WTC11 (cell line): ENCODE measurements around the gene RADX. TPM values are rescaled to one million over a fixed set of nuclear protein-coding genes. Genes with fewer than 3 reads are reported as not detected.

Experiments used
- ATAC-seq: fragments of 200-7000 bp; cut with Tn5 transposase; 2 replicates; pipeline ENCODE4 v1.10.0; 2021; ENCODE audit warnings: mild to moderate bottlenecking, moderate library complexity
- CTCF ChIA-PET: fragments of 300-600 bp; sonication (Branson Sonifier 250); formaldehyde crosslinking; loops from one replicate; lab custom pipeline; 2021; ENCODE audit warnings: antibody characterized with exemption; lab: Charles Lee
- POLR2A ChIA-PET: fragments of 350-600 bp; sonication (Branson Sonifier 250); formaldehyde crosslinking; loops from one replicate; lab custom pipeline; 2021; ENCODE audit warnings: antibody characterized with exemption; lab: Charles Lee
- DNase-seq: peaks from one replicate; pipeline ENCODE4 v3.0.0; 2021; ENCODE audit warnings: low spot score
- H3K27ac Mint-ChIP-seq: 2 replicates; pipeline ENCODE4 v1.8.0; 2021; ENCODE audit warnings: mixed read lengths
- H3K27me3 Mint-ChIP-seq: 2 replicates; pipeline ENCODE4 v1.8.0; 2021; ENCODE audit warnings: low read depth, mild to moderate bottlenecking, moderate library complexity, mixed read lengths
- H3K36me3 Mint-ChIP-seq: 2 replicates; pipeline ENCODE4 v1.8.0; 2021; ENCODE audit warnings: mixed read lengths
- H3K4me1 Mint-ChIP-seq: 2 replicates; pipeline ENCODE4 v1.8.0; 2022; ENCODE audit warnings: mixed read lengths
- H3K4me3 Mint-ChIP-seq: 2 replicates; pipeline ENCODE4 v1.8.0; 2021; ENCODE audit warnings: mild to moderate bottlenecking, moderate library complexity, mixed read lengths
- H3K9me3 Mint-ChIP-seq: 2 replicates; pipeline ENCODE4 v1.8.0; 2021; ENCODE audit warnings: mixed read lengths
- ARID4B ChIP-seq: sonication (generic); formaldehyde crosslinking; IDR thresholded peaks from 2 replicates; pipeline ENCODE4 v1.8.0; 2023; ENCODE audit warnings: missing genetic modification reagents, mild to moderate bottlenecking, borderline replicate concordance
- ATF1 ChIP-seq: sonication (generic); formaldehyde crosslinking; IDR thresholded peaks from 2 replicates; pipeline ENCODE4 v1.8.1; 2023; ENCODE audit warnings: mild to moderate bottlenecking, moderate library complexity, missing genetic modification reagents
- E2F5 ChIP-seq: sonication (generic); formaldehyde crosslinking; IDR thresholded peaks from 2 replicates; pipeline ENCODE4 v1.8.1; 2022; ENCODE audit warnings: mild to moderate bottlenecking, moderate library complexity, missing genetic modification reagents
- ELF4 ChIP-seq: sonication (generic); formaldehyde crosslinking; IDR thresholded peaks from 2 replicates; pipeline ENCODE4 v1.8.1; 2022; ENCODE audit warnings: low read depth, mild to moderate bottlenecking, moderate library complexity, missing genetic modification reagents
- ETV6 ChIP-seq: sonication (generic); formaldehyde crosslinking; IDR thresholded peaks from 2 replicates; pipeline ENCODE4 v1.8.1; 2022; ENCODE audit warnings: mild to moderate bottlenecking, missing genetic modification reagents
- FOXJ3 ChIP-seq: sonication (generic); formaldehyde crosslinking; IDR thresholded peaks from 2 replicates; pipeline ENCODE4 v1.9.0; 2021; ENCODE audit warnings: missing genetic modification reagents, mild to moderate bottlenecking, borderline replicate concordance
- GABPB1 ChIP-seq: sonication (generic); formaldehyde crosslinking; IDR thresholded peaks from 2 replicates; pipeline ENCODE4 v1.8.1; 2023; ENCODE audit warnings: mild to moderate bottlenecking, missing genetic modification reagents
- IRF2 ChIP-seq: sonication (generic); formaldehyde crosslinking; IDR thresholded peaks from 2 replicates; pipeline ENCODE4 v1.8.0; 2022; ENCODE audit warnings: low read depth, missing genetic modification reagents, borderline replicate concordance
- NFYB ChIP-seq: sonication (generic); formaldehyde crosslinking; conservative IDR thresholded peaks from 2 replicates; pipeline ENCODE4 v1.8.0; 2022; ENCODE audit warnings: low read depth, missing genetic modification reagents
- NR3C1 ChIP-seq: sonication (generic); formaldehyde crosslinking; conservative IDR thresholded peaks from 2 replicates; pipeline ENCODE4 v1.8.1; 2023; ENCODE audit warnings: low read depth, mild to moderate bottlenecking, missing genetic modification reagents
- RORB ChIP-seq: fragments of 250-450 bp; sonication (Bioruptor Pico); IDR thresholded peaks from 2 replicates; pipeline ENCODE4 v1.9.0; 2021; ENCODE audit warnings: mild to moderate bottlenecking
- SMAD3 ChIP-seq: sonication (generic); formaldehyde crosslinking; IDR thresholded peaks from 2 replicates; pipeline ENCODE4 v1.8.0; 2022; ENCODE audit warnings: missing genetic modification reagents, mild to moderate bottlenecking, borderline replicate concordance
- TCF7 ChIP-seq: sonication (generic); formaldehyde crosslinking; IDR thresholded peaks from 2 replicates; pipeline ENCODE4 v1.8.0; 2022; ENCODE audit warnings: mild to moderate bottlenecking, low read depth, missing genetic modification reagents, moderate library complexity
- ZMAT4 ChIP-seq: fragments of 250-450 bp; sonication (Bioruptor Pico); IDR thresholded peaks from 2 replicates; pipeline ENCODE4 v1.9.0; 2021; ENCODE audit warnings: mild to moderate bottlenecking
- ZNF121 ChIP-seq: sonication (generic); formaldehyde crosslinking; IDR thresholded peaks from 2 replicates; pipeline ENCODE4 v1.8.0; 2023; ENCODE audit warnings: missing genetic modification reagents
- total RNA-seq: library from RNA; stranded (reverse); gene quantifications from 3 replicates; pipeline ENCODE4 v1.2.3, GENCODE V29; 2021
- TF ChIP-seq, protein P1 (sequence below): sonication (generic); formaldehyde crosslinking; IDR thresholded peaks from 2 replicates; pipeline ENCODE4 v1.8.0; 2022; ENCODE audit warnings: missing genetic modification reagents
- TF ChIP-seq, protein P2 (sequence below): fragments of 250-450 bp; sonication (Bioruptor Pico); IDR thresholded peaks from 2 replicates; pipeline ENCODE4 v1.9.0; 2021; ENCODE audit warnings: mild to moderate bottlenecking
- TF ChIP-seq, protein P3 (sequence below): sonication (generic); formaldehyde crosslinking; IDR thresholded peaks from 2 replicates; pipeline ENCODE4 v1.8.1; 2023; ENCODE audit warnings: mild to moderate bottlenecking, missing genetic modification reagents, moderate library complexity
- TF ChIP-seq, protein P4 (sequence below): sonication (generic); formaldehyde crosslinking; IDR thresholded peaks from 2 replicates; pipeline ENCODE4 v1.8.0; 2022; ENCODE audit warnings: mild to moderate bottlenecking, missing genetic modification reagents

The RADX gene
- total RNA-seq, 1 experiment from 2014 or later, result 4.4 TPM

GRCh38 chrX:106608016-106608415 is 3.8 kb upstream of the RADX start:
- ChIA-PET POLR2A (no interaction called here), CTCF (no interaction called here)
- TF ChIP-seq ATF1 (CRISPR knock-in tag) (no peak), GABPB1 (CRISPR knock-in tag) (no peak), FOXJ3 (no peak), E2F5 (CRISPR knock-in tag) (no peak), ZNF121 (CRISPR knock-in tag) (no peak), ETV6 (CRISPR knock-in tag) (no peak), SMAD3 (CRISPR knock-in tag) (no peak), IRF2 (no peak), ELF4 (no peak), NFYB (CRISPR knock-in tag) (no peak), ARID4B (no peak), NR3C1 (CRISPR knock-in tag) (no peak), ZMAT4 (CRISPR knock-in tag) (no peak), TCF7 (CRISPR knock-in tag) (no peak), RORB (CRISPR knock-in tag) (no peak)
- TF ChIP-seq, protein P1, sequence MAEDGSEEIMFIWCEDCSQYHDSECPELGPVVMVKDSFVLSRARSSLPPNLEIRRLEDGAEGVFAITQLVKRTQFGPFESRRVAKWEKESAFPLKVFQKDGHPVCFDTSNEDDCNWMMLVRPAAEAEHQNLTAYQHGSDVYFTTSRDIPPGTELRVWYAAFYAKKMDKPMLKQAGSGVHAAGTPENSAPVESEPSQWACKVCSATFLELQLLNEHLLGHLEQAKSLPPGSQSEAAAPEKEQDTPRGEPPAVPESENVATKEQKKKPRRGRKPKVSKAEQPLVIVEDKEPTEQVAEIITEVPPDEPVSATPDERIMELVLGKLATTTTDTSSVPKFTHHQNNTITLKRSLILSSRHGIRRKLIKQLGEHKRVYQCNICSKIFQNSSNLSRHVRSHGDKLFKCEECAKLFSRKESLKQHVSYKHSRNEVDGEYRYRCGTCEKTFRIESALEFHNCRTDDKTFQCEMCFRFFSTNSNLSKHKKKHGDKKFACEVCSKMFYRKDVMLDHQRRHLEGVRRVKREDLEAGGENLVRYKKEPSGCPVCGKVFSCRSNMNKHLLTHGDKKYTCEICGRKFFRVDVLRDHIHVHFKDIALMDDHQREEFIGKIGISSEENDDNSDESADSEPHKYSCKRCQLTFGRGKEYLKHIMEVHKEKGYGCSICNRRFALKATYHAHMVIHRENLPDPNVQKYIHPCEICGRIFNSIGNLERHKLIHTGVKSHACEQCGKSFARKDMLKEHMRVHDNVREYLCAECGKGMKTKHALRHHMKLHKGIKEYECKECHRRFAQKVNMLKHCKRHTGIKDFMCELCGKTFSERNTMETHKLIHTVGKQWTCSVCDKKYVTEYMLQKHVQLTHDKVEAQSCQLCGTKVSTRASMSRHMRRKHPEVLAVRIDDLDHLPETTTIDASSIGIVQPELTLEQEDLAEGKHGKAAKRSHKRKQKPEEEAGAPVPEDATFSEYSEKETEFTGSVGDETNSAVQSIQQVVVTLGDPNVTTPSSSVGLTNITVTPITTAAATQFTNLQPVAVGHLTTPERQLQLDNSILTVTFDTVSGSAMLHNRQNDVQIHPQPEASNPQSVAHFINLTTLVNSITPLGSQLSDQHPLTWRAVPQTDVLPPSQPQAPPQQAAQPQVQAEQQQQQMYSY, result no peak
- TF ChIP-seq, protein P2, sequence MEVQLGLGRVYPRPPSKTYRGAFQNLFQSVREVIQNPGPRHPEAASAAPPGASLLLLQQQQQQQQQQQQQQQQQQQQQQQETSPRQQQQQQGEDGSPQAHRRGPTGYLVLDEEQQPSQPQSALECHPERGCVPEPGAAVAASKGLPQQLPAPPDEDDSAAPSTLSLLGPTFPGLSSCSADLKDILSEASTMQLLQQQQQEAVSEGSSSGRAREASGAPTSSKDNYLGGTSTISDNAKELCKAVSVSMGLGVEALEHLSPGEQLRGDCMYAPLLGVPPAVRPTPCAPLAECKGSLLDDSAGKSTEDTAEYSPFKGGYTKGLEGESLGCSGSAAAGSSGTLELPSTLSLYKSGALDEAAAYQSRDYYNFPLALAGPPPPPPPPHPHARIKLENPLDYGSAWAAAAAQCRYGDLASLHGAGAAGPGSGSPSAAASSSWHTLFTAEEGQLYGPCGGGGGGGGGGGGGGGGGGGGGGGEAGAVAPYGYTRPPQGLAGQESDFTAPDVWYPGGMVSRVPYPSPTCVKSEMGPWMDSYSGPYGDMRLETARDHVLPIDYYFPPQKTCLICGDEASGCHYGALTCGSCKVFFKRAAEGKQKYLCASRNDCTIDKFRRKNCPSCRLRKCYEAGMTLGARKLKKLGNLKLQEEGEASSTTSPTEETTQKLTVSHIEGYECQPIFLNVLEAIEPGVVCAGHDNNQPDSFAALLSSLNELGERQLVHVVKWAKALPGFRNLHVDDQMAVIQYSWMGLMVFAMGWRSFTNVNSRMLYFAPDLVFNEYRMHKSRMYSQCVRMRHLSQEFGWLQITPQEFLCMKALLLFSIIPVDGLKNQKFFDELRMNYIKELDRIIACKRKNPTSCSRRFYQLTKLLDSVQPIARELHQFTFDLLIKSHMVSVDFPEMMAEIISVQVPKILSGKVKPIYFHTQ (CRISPR knock-in tag), result no peak
- TF ChIP-seq, protein P3, sequence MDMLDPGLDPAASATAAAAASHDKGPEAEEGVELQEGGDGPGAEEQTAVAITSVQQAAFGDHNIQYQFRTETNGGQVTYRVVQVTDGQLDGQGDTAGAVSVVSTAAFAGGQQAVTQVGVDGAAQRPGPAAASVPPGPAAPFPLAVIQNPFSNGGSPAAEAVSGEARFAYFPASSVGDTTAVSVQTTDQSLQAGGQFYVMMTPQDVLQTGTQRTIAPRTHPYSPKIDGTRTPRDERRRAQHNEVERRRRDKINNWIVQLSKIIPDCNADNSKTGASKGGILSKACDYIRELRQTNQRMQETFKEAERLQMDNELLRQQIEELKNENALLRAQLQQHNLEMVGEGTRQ, result no peak
- TF ChIP-seq, protein P4, sequence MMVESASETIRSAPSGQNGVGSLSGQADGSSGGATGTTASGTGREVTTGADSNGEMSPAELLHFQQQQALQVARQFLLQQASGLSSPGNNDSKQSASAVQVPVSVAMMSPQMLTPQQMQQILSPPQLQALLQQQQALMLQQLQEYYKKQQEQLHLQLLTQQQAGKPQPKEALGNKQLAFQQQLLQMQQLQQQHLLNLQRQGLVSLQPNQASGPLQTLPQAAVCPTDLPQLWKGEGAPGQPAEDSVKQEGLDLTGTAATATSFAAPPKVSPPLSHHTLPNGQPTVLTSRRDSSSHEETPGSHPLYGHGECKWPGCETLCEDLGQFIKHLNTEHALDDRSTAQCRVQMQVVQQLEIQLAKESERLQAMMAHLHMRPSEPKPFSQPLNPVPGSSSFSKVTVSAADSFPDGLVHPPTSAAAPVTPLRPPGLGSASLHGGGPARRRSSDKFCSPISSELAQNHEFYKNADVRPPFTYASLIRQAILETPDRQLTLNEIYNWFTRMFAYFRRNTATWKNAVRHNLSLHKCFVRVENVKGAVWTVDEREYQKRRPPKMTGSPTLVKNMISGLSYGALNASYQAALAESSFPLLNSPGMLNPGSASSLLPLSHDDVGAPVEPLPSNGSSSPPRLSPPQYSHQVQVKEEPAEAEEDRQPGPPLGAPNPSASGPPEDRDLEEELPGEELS (CRISPR knock-in tag), result no peak
- Mint-ChIP-seq H3K4me1 (peaks cover 10% of the 10 kb centered on the region), H3K4me3 (no peak overlapping the region), H3K36me3 (no peaks in the 10 kb centered on the region), H3K27ac (no peak overlapping the region), H3K27me3 (peaks cover 8% of the 10 kb centered on the region), H3K9me3 (no peaks in the 10 kb centered on the region)
- no peak for DNase-seq
- no peak for ATAC-seq
